ENCODE results near the gene WDR7.

WDR7 gene

DNA sequence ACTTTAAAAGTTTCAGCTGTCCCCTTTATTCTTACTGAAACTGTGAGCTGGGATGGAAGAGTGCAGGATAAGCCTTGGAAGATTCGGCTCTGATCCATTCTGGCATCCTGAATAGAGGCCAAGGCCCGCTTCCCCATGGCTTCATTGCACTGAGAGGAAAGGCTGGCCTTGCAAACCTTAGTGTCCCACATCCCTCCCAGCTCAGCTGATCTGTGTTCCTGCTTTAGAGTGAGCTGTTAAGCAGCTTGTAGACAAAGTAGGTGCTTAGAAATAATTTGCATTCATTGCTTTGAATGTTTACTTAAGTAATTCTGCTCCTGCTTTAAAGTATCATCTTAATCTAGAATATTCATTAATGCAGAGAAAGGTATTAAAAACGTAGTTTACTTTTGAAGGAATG lies 326.1 kb downstream of the WDR7 start:
- no peak overlapping the region for H3K27ac ChIP-seq (ENCODE audit: low read depth, low read length, poor library complexity, severe bottlenecking)
- H4K20me1 ChIP-seq (ENCODE audit: insufficient read depth, low read length) = no peaks in the 10 kb centered on the region
- H3K79me2 ChIP-seq (ENCODE audit: insufficient read depth, low read length) = no peaks in the 10 kb centered on the region
- no peak overlapping the region for H3K9ac ChIP-seq (ENCODE audit: low read length)
- H3F3A ChIP-seq (ENCODE audit: insufficient read depth, low read length) = no peaks in the 10 kb centered on the region
- H2AFZ ChIP-seq (ENCODE audit: low read length) = no peak overlapping the region
- H3K4me3 ChIP-seq (ENCODE audit: low read depth, low read length, poor library complexity, severe bottlenecking) = no peak overlapping the region
- no peaks in the 10 kb centered on the region for H3K9me2 ChIP-seq (ENCODE audit: low read depth, low read length)
- TF ChIP-seq CTCF (IDR thresholded peaks at IDR 0.05; ENCODE audit: low read length) (no peak), EZH2 (IDR thresholded peaks at IDR 0.05; ENCODE audit: borderline replicate concordance, low read length) (no peak)
- H3K4me2 ChIP-seq (ENCODE audit: low read length) = no peak overlapping the region
- H3K9me3 ChIP-seq (ENCODE audit: low read length) = no peaks in the 10 kb centered on the region
- H3K27me3 ChIP-seq (ENCODE audit: insufficient read depth, low read length) = no peaks in the 10 kb centered on the region
- H3K4me1 ChIP-seq (ENCODE audit: insufficient read depth, low read length, severe bottlenecking) = no peaks in the 10 kb centered on the region
- no peaks in the 10 kb centered on the region for H3K36me3 ChIP-seq (ENCODE audit: insufficient read depth, low read length)

- Histone ChIP-seq H3K27ac (ENCODE audit: low read depth, low read length, poor library complexity, severe bottlenecking) (no peak overlapping the region), H3K27me3 (ENCODE audit: insufficient read depth, low read length) (no peaks in the 10 kb centered on the region), H3K9ac (ENCODE audit: low read length) (no peak overlapping the region), H3K4me1 (ENCODE audit: insufficient read depth, low read length, severe bottlenecking) (peaks cover 4% of the 10 kb centered on the region), H2AFZ (ENCODE audit: low read length) (no peak overlapping the region), H3F3A (ENCODE audit: insufficient read depth, low read length) (no peaks in the 10 kb centered on the region), H4K20me1 (ENCODE audit: insufficient read depth, low read length) (no peaks in the 10 kb centered on the region), H3K9me2 (ENCODE audit: low read depth, low read length) (no peaks in the 10 kb centered on the region), H3K79me2 (ENCODE audit: insufficient read depth, low read length) (no peaks in the 10 kb centered on the region), H3K9me3 (ENCODE audit: low read length) (no peaks in the 10 kb centered on the region), H3K4me2 (ENCODE audit: low read length) (no peak overlapping the region), H3K36me3 (ENCODE audit: insufficient read depth, low read length) (no peaks in the 10 kb centered on the region), H3K4me3 (ENCODE audit: low read depth, low read length, poor library complexity, severe bottlenecking) (no peak overlapping the region)
- TF ChIP-seq EZH2 (IDR thresholded peaks at IDR 0.05; ENCODE audit: borderline replicate concordance, low read length) (no peak), CTCF (IDR thresholded peaks at IDR 0.05; ENCODE audit: low read length) (no peak)
Observed at GRCh38 chr18:56977771-56978170, 326.6 kb downstream of the WDR7 start.

DNA sequence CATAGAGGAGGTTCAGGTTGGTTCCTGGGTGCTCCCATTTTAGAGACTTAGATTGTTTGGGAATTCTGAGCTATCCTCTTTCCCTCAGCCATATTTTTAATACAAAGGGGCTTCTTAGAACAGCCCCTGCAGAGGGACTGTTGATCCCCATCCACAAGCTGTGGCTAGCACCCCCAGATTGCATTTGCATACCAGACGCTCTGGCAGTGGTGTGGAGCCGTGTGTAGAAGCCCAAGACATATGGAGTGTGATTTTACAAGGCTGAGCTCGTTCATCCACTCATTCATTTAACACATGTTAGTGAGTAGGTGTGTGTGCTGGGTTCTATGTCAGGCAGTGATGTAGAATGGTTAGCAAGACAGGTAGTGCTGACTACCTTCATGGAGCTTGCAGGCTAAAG lies 329.0 kb downstream of the WDR7 start:
- no peaks in the 10 kb centered on the region for H3K9me2 ChIP-seq (ENCODE audit: low read depth, low read length)
- H3K4me3 ChIP-seq (ENCODE audit: low read depth, low read length, poor library complexity, severe bottlenecking) = no peak overlapping the region
- H4K20me1 ChIP-seq (ENCODE audit: insufficient read depth, low read length) = no peaks in the 10 kb centered on the region
- H3K4me1 ChIP-seq (ENCODE audit: insufficient read depth, low read length, severe bottlenecking) = peaks cover 11% of the 10 kb centered on the region
- no peaks in the 10 kb centered on the region for H3K27me3 ChIP-seq (ENCODE audit: insufficient read depth, low read length)
- no peaks in the 10 kb centered on the region for H3F3A ChIP-seq (ENCODE audit: insufficient read depth, low read length)
- H3K9me3 ChIP-seq (ENCODE audit: low read length) = no peaks in the 10 kb centered on the region
- H3K79me2 ChIP-seq (ENCODE audit: insufficient read depth, low read length) = no peaks in the 10 kb centered on the region
- TF ChIP-seq EZH2 (IDR thresholded peaks at IDR 0.05; ENCODE audit: borderline replicate concordance, low read length) (no peak), CTCF (IDR thresholded peaks at IDR 0.05; ENCODE audit: low read length) (no peak)
- no peak overlapping the region for H3K27ac ChIP-seq (ENCODE audit: low read depth, low read length, poor library complexity, severe bottlenecking)
- no peak overlapping the region for H2AFZ ChIP-seq (ENCODE audit: low read length)
- no peak overlapping the region for H3K4me2 ChIP-seq (ENCODE audit: low read length)
- no peak overlapping the region for H3K9ac ChIP-seq (ENCODE audit: low read length)
- H3K36me3 ChIP-seq (ENCODE audit: insufficient read depth, low read length) = no peaks in the 10 kb centered on the region

All from OCI-LY1 (cell line).